GM23248 (cell line): ENCODE results near the gene PCDH1.

ENCODE experiments used
- EZH2 ChIP-seq: fragments of 200-600 bp; sonication (generic); IDR thresholded peaks from 2 replicates; pipeline ENCODE4 v1.6.1; 2018; ENCODE audit warnings: antibody characterized with exemption, mild to moderate bottlenecking; ENCODE audit not compliant: insufficient read depth, poor library complexity, severe bottlenecking
- EZH2phosphoT487 ChIP-seq: fragments of 200-600 bp; sonication (generic); IDR thresholded peaks from 2 replicates; pipeline ENCODE4 v1.6.1; 2018; ENCODE audit warnings: antibody characterized with exemption, moderate library complexity, mild to moderate bottlenecking, low read depth; ENCODE audit not compliant: insufficient read depth

DNA sequence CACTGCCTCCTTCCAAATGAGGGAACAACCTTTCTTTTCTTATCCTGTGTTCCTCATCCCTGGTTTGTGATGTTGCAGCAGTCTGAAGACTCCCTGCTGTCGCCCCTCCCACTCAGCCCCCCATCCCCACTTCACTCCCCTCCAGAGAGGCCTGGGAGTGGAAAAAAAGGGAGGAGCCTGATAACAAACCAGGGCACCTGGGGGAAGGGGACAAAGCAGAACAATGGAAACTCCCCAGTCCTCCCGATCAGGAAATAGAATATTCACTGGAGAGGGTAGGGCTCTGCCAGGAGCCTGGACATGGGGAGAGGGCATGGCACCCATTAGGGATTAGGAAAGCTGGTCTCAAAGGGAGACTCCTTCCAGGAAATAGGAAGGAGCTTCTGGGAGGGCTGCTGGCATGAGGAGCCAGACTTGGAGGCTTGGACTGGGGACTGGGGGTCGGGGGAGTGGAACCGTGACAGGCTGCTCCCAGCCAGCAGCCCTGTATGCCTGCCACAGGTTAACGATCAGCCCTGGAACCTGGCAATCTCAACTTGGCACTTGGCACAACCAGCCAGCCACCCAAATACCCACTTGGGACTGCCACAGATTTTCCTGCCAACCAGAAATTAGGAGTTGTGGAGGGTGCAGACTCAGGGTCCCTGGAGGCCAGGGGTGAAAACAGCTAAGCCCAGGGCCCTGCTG lies 20.0 kb downstream of the PCDH1 start:
- TF ChIP-seq EZH2phosphoT487: no peak
- TF ChIP-seq EZH2: no peak
